ENCODE results near the gene MYOF.
"Not testable (repeated sequence)": the region's sequence is repeated elsewhere in the genome, so short reads cannot be mapped to it uniquely, and the experiment has no call there.

MYOF gene

DNA sequence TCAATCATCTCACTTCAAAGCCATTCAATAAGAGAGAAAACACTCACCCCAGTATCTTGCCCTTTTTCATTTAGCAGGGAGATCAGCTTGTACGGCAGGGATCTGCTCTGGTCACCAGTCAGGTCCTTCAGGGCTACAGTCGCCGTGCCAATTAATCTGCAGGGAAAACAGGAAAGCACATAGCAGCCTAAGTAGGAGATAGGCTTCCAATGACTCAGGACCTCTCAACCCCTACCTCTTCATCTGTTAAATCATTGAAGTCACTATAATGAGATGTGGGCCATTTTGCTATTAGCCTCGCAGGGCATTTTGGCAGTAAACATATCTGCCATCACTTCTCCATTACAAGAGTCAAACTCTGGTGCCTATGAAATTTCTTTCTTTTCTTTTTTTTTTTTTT lies 50.8 kb downstream of the MYOF start:
- DNase-seq (ENCODE audit: extremely low read depth in 1 of 2, low read depth in 1 of 2), result no peak

DNA sequence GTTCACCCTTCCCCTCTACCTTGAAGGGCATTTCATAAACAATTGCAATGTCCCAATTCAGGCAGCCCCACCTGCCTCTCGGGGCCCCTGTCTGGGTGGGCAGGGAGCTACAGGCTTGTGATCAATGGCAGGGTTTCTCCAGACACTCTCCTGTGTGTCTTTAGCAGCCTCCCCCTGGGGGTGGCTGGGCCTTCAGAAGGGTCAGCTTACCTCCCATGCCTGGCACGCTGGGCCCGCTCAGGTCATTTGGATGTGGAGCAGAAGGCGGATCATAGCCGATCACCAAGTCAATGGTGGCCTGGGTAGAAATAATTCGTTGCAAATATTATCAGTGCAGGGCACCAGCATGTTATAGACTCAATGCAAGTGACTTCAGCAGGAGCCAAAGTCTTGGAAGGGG lies 56.3 kb downstream of the MYOF start:
- DNase-seq (ENCODE audit: extremely low read depth in 1 of 2, low read depth in 1 of 2), result no peak

DNA sequence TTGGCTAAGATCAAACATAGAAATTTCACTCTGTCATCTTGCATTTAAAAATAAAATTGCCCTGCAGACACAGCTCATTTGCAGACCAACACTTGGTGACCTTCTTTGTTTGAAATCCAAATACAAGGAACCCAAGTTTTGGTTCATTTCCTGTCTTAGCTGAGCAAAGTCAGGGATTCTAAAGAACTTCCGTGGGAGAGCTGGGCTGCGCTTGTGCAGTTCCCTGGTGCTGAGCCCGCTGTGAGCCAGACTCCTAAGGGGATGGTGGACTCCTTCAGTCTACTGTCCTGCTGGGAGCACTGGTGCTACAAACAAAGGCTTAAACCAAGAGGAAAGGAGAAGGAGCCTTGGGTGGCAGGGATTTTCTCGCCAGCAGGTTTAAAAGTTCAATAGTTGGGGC lies 60.0 kb downstream of the MYOF start:
- no peak for DNase-seq (ENCODE audit: extremely low read depth in 1 of 2, low read depth in 1 of 2)

DNA sequence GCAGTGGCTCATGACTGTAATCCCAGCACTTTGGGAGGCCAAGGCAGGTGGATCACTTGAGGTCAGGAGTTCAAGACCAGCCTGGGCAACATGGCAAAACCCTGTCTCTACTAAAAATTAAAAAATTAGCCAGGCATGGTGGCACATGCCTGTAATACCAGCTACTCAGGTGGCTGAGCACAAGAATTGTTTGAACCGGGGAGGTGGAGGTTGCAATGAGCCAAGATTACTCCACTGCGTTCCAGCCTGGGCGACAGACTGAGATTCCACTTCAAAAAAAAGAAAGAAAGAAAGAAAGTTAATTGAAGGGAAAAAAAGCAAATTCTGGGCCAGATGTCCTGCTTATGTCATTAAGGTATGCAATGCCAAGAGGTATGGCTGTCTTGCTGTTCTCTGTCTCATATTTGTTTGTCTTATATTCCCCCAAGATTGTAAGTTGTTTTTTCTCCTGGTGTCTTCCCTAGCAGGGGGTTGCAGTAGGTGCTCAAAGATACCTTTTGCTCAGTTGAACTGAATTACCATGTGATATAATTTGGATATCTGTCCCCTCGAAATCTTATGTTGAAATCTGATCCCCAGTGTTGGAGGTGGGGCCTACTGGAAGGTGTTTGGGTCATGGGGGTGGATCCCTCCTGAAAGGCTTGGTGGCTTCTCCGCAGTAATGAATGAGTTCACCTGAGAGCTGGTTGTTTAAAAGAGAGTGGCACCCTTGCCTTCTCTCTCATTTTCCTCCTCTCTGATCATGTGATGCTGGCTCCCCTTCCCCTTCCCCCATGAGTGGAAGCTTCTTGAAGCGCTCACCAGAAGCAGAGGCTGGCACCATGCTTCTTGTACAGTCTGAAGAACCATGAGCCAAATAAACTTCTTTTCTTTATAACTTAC lies 60.9 kb downstream of the MYOF start:
- no peak for DNase-seq (ENCODE audit: extremely low read depth in 1 of 2, low read depth in 1 of 2)

DNA sequence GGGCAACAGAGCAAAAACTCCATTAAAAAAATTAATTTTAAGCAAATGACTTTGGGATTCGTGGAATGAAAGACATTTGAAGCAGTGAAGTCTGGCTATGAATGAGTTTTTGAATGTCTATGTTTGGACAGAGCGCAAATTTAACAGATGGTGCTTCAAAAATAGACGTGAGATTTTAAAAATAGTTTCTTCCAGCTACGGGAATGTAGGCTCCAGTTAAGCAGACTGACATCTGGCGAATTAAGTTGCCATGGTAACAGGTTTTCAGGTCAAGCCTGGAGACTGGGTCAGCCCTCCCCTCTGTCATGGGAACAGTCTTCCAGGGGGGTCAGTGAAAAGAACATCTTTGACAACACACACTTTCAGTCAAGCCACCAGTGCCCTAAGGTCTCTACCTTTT lies 62.0 kb downstream of the MYOF start:
- no peak for DNase-seq (ENCODE audit: extremely low read depth in 1 of 2, low read depth in 1 of 2)

DNA sequence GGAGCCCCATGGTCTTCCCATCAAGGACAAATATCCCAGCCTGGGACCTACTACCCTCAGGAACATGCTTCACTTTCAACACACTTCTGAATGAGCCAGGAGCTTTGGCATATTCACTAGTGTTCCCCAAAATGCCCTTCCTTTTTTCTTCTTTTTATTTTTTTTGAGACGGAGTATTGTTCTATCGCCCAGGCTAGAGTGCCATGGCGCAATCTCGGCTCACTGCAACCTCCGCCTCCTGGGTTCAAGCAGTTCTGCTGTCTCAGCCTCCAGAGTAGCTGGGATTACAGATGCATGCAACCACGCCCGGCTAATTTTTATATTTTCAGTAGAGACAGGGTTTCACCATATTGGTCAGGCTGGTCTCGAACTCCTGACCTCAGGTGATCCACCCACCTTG lies 63.1 kb downstream of the MYOF start:
- DNase-seq (ENCODE audit: extremely low read depth in 1 of 2, low read depth in 1 of 2), result not testable (repeated sequence)

DNA sequence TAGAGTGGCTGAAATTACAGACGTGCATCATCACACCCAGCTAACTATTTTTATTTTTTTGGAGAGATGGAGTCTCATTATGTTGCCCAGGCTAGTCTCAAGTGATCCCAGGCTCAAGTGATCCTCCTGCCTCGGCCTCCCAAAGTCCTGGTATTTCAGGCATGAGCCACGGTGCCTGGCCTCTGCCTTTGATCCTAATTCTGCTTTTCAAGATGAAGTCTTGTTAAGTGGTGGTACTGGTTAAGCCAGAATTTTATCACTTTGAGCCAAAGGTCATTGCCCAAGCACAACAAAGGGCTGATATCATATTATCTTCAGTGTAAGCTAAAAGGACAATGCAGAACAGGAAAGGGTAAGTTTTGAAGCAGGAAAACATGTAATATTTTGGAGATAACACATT lies 64.2 kb downstream of the MYOF start:
- no peak for DNase-seq (ENCODE audit: extremely low read depth in 1 of 2, low read depth in 1 of 2)

DNA sequence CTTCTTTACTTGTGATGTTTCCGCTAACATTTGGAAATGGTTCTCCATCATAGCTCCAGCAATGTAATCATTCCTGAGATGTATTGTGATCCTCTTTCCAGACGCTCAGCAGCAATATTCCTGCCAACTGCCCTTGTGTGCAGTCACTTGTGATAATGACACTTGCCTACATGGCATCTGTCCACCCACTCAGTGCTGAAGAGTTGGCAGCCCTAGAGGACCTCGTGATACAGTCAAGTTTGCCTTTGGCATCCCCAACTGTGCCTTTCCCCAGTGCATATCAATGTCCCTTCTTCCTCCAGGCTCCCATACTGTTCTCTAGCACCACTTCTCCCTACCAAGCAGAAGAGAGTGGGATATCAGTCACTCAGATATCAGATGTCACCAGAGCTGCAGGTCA lies 64.9 kb downstream of the MYOF start:
- DNase-seq (ENCODE audit: extremely low read depth in 1 of 2, low read depth in 1 of 2), result no peak

DNA sequence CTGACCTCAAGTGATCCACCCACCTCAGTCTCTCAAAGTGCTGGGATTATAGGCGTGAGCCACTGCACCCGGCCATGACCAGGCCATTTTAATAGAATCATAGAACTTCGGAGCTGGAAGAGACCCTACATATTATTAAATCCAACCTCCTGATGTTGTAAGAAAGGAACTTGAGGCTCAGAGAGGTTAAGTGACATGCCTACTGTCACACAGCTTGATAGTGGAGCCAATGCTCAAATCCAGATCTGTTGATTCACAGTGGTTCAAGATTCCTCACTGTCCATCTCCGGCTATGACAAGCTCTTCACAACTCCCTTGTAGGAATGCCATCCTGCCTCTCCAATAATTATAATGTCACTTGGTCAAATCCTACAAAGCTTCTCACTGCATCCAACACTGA lies 65.3 kb downstream of the MYOF start:
- DNase-seq (ENCODE audit: extremely low read depth in 1 of 2, low read depth in 1 of 2), result no peak

DNA sequence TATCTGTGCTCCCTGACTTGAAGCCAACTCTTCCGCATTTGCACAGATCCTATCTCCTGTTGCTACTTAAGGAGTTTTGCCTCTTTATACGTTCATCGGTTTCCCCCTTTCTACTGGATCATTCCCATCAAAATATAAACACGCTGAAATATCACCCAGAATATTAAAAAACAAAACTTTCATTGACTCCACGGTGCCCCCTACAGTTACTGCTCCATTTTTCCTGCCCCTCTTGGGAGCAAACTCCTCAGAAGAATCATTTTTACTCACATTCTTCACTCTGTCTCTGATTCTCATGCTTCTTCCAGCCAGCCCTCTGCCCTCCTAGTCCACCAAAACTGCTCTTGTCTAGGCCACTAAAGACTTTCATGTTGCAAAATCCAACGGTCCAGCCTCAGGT lies 66.4 kb downstream of the MYOF start:
- DNase-seq (ENCODE audit: extremely low read depth in 1 of 2, low read depth in 1 of 2), result no peak

DNA sequence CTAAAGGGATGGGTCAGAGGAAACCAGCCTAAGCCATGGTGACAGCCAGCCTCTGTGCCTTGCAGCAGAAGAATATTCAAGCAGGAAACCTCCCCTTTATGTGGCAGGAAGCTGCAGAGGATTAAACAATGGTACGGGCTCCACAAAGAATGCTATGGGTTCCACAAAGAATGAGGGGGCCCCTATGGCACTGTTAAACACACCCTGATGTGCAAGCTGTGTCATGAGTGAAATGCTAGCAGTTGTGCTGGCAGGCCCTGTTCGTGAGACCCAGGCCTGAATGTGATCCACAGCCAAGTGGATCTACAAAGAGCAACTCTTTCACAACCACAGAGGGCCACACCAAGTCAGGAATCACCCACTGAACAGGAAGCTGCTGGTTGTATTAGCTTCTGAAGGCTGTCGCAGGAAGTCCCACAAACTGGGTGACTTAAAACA lies 68.9 kb downstream of the MYOF start:
- DNase-seq (ENCODE audit: extremely low read depth in 1 of 2, low read depth in 1 of 2), result no peak

DNA sequence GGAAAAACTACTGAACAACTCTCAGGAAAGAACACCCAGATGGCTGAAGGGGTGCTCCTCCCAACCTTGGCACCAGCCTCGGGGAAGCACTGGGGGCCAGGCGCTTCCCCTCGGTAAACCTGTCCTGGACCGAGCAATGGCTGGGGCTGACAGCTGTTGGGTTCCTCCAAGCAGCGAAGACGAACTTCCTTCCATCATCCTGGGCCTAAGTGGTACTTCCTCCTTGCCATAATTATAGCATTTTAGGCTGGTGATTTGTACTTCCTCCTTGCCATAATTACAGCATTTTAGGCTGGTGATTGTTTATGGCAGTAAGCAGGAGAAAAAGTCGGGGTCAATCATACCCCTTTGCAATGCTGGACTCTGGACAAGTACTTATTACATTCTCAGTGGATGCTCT lies 69.3 kb downstream of the MYOF start:
- no peak for DNase-seq (ENCODE audit: extremely low read depth in 1 of 2, low read depth in 1 of 2)

DNA sequence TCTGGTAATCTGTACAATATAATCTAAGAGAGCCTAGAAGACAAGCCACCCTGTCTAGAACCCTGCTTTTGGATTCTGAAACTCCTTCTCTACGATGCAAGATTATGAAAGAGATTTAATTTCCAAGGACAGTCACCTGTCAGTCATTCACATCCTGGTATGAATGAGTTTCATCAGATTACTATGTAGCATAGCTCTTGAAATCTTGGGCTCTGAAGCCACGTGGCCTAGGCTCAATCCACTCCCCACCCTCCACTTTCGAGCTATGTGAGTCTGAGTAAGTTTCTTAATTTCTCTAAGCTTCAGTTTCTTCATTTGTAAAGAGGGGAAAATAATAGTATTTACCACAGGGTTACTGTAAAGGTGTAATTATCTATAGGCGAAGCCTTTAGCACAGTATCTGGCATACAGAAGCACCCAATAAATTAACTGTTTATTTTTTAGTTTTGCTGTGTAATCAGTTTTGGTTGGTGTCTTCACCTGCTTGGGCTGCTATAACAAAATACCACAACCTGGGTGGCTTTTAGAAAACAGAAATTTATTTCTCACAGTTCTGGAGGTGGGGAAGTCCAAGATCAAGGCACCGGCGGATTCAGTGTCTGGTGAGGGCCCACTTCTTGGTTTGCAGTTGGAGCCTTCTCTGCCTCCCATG lies 71.3 kb downstream of the MYOF start:
- DNase-seq (ENCODE audit: extremely low read depth in 1 of 2, low read depth in 1 of 2), result no peak

DNA sequence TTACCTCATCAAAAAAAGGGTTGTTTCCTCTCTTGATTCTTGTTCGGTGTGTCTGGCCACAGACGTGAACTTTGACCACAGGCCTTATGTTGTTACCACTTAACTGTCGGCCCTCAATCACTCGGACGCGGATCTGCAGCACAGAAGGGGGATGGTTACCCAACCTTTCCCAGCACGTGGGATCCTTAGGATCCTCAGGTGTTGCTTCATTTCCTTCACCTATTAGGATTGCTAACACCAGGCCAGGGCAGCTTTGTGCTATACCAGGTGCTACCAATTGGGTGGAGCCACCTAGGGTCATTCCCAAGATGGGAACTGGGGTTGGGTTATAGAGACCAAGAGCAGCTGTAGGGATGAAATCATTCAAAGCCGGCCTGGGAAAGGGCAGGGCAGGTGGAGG lies 73.4 kb downstream of the MYOF start:
- no peak for DNase-seq (ENCODE audit: extremely low read depth in 1 of 2, low read depth in 1 of 2)

DNA sequence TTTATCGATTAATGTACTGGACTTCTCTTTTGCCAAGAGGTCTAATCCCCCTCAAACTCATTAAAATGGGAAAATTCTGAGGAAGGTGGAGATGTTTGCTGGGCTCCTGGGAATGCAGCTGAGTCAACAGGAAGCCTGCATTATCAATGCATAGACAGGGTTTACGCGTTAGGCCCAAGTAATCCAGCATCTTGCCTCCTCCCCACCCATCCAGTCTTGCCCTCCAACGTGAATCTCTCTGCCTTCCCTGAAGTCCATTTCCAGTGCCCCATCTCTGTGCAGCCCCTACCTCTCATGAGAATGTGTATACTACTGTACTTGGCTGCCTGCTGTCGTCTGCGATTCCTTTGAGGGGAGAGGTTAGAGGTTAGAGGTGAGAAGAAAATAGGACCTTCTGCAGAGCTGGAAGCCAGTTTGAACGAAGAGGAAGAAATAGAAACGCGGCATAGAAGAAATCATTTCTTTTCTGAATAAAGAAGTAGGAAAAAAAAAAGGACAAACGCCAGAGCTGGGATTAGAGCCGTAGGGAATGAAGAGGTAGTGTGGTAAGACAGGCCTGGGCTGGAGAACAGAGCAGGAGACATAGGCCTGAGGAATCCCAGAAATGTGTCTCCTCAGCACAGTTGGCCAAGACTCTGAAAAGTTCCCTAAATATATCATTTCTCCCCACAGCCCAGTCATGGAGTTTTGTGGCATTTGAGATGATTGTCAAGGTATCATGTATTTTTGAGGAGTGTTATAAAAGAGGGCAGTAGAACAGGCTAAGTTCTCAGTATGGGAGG lies 75.6 kb downstream of the MYOF start:
- DNase-seq (ENCODE audit: extremely low read depth in 1 of 2, low read depth in 1 of 2), result no peak

DNA sequence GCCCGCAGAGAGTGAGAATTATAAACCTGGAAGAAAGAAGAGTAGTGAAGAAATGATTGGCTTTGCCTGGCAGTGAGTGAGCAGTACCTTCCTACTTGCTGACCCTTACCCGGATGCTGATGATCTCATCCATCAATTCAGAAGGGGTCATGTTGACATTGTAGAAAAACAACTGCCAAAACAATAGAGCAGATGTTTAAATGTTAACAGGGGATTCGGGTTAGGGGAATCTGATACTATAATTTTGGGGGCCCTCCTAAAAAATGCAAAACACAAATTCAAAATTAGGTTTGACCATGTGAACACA lies 78.1 kb downstream of the MYOF start:
- no peak for DNase-seq (ENCODE audit: extremely low read depth in 1 of 2, low read depth in 1 of 2)

DNA sequence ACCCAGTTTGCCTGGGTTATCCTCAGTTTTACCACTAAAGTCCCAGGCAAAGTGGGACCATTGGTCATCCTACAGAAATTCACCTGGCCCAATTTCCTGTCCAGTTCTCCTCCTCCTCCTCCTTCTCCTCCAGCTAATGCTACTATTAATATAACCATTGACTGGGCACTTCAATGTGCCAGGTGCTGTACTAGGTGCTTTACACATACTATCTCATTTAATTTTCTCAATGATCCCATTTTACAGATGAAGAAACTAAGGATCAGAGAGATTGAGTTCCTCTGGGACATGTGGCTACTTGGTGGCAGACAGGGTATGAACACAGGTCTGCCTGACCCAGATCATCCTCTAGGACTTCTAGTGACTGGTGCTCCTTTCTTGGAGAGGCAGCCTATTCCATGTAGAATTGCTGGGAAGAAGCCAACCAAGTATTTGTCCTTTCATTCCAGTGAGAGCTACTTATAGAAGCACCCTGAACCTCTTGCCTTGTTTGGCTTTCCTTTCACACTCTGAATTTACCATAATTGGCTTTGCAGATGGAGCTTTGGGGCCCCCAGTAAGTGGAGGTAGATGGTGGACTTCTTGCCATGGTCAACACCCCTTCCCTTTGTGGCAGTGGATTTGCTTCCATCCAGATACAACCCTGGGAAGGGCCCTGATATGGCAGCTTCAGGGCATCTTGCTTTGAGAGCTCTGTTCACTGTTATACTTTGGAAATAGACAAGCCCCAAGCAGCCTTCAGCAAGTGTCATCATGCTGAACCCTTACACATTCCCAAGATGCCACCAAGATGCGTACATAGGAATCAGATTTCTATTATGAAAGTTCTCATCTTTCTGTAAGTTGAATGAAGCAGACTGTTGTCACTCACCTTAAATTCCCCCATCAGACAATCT lies 78.7 kb downstream of the MYOF start:
- no peak for DNase-seq (ENCODE audit: extremely low read depth in 1 of 2, low read depth in 1 of 2)

DNA sequence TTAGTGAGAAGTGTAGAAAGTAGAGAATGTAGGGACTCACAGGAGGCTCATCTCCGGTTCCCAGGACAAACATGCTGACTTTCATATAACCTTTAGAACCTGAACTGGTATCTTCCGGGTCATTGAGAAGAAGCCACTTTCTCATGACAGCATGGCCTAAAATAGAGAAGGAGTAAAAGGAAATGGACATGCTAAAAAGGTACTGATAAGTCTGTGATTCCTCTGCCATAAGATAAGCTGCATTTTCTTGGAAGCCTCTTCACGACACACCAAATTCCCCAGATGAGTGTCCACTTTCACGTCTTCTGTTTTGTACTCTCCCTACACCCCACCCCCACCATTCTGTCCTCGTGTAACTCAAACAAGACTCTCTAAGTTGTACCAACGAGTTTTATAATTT lies 79.9 kb downstream of the MYOF start:
- DNase-seq (ENCODE audit: extremely low read depth in 1 of 2, low read depth in 1 of 2), result no peak

DNA sequence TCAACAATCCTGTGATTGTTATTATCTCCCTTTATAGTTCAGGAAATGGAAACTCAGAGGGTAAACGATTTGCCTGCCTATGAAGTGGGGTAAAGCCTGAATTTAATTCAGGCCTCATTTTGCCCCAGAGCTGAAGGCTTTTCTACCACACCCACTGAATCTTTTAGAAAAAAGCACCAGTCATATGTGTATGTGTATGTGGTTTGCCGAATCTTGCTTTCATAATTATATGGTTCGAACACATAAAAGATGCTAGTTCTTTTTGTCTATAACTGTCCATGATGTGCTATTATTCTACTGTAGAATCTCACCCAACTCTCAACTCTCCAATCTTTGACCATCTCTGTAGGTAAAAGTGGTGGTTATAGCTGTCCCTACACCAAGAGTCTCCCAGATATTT lies 83.6 kb downstream of the MYOF start:
- DNase-seq (ENCODE audit: extremely low read depth in 1 of 2, low read depth in 1 of 2), result no peak

DNA sequence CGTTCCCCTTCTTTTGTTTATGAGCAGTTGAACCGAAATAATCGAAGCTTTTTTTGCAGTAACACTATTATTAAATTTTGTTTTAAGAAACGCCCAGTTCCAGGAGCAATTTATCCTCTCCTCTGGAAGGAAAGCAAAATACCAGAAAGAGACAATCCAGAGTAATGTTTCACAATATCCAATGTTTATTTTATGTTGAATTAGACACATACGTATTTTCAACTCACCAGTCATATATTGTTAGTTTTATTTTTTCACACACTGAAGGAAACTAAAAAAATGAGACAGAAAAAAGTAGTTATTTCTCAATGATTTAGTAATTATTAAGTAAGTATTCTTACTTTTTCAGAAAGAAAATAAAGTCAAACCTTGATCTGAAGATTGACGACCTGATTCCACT lies 85.1 kb downstream of the MYOF start:
- no peak for DNase-seq (ENCODE audit: extremely low read depth in 1 of 2, low read depth in 1 of 2)

DNA sequence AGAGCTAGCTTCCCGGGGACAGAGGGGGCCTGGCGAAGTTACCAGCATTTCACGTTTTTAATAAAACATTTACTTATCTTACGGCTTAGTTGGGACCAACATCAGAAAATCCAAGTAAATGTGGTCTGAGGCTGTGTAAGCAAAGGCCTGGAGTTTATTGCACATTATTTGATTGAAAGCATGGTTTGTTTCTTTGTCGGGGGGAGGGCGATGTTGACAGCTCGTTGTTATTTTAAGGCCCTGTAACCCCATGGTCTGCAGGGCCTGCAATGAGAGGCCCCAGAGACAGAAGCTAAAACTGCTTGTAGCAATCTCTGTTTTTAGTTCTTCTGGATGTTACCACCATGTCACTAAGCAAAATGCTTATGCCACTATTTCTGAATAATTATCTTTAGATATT lies 88.9 kb downstream of the MYOF start:
- no peak for DNase-seq (ENCODE audit: extremely low read depth in 1 of 2, low read depth in 1 of 2)

Measured in activated CD8-positive, alpha-beta memory T cell treated with anti-CD3 and anti-CD28 coated beads for 1 hour (primary cell).